HuH-7.5 (cell line): Measurements from ENCODE around the gene KRT4.
"Not testable (repeated sequence)": the region's sequence is repeated elsewhere in the genome, so short reads cannot be mapped to it uniquely, and the experiment has no call there.

ENCODE experiments used
- DNase-seq: peaks from one replicate; pipeline ENCODE4 v3.0.0; 2011; ENCODE audit warnings: low spot score

The KRT4 gene

DNA sequence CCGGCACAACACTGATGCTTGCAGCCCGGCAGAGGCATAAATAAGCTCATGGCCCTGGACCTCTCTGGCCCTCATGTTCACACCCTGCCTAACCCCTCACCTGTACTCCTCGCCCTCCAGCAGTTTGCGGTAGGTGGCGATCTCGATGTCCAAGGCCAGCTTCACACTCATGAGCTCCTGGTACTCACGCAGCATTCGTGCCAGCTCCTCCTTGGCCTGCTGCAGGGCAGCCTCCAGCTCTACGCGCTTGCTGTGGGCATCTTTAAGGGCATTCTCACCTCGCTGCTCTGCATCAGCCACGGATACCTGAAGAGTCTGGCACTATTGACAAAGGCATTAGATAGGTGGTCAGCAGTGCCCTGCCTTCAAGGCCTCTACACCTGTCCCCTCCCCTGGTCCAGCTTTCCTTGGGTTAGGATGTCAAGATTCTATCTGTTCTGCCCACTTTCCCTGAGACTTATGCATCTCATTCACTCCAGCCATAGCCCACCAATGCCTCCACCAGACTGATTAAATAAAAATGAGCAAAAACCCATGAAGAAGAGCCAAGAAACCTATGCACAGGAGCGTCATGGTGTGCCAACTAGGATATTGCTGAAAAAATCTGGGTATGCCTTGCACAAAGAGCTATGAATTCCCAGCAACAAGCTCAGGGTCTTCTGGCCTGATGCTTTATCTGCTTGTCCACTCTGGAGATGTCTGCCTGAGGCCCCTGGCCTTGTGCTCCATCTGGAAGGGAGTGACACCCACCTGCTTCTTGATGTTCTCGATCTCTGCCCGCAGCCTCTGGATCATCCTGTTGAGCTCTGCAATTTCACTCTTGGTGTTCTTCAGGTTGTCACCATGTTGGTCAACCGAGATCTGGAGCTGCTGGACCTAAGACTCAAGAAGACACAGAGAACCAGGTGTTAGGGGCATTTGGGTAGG, 6.1 kb downstream of the KRT4 start:
- DNase-seq, result no peak

DNA sequence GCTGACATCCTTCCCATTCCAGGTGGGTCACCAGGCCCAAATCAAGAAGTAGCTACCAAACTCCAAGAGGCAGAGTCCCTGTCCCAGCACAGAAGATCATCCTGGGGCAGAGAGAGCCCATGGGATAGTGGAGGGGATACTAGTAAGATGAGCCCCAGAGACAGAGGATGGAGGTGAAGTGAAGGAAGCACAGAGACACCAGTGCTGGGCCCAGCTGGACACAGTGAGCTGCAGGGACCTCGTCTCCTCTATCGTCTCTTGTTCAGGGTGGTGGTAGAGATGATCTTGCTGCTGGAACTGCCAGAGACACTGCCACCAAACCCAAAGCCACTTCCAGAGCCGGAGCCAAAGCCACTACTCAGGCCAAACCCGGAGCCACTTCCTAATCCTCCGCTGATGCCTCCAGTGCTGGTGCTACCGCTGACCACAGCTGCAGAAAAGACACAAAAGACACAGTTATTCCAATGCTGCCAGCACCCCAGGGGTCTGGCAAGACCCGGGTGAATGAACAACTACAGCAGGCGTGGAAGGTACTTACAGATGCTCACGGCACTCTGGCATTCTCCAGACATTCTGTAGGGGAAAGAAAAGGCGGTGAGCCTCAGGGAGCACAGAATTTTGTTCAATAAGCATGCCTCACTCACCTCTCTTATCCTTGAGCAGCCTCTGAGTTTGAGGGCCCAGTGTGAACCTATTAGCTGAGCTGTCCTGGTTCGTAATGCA, 6.9 kb downstream of the KRT4 start:
- no peak for DNase-seq

DNA sequence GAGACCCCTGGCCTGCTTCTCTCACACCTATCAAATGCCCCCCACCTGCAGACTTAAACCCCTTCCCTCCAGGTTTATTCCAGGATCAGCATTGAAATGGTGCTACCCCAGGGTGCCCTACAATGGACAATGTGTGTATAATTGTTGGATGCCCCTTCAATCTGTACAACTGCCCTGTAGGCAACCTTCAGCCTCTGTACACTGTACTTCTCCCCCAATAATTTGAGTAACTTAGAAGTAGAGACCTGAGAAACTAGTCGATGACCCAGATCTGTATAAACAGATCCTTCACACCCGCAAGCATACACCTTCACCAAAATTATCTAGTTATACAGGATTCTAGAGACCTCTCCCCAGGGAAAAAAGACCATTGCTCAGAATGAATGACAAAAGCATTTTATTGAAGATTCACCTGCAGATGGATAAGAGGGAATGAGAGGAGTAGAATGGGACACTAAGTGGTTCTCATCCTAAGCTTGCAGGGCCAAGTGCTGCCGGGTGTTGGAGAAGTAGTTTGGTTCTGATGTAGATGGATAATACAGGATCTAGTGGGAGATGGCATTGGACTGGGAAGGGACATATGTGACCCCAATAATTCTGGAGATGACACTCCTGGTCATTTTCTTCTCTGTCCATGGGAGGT, 7.6 kb downstream of the KRT4 start:
- no peak for DNase-seq

DNA sequence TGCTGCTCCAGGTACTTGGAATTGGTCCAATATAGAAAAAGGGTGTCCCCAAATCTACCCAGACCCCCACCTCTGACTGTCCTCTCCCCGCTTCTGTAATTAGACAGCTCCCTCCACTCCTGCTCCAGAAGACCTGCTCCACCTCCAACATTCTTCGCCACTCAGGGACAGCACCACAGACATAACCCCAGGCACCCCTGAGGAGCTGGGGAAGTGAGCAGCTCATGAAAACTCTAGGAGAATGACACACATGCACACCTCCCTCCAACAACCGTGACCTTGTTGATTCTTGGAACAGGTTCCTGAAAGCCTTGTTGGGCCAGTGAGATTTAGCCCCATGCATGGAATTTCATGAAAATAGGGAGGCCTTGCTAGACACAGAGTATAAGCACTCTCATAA, 8.2 kb downstream of the KRT4 start:
- no peak for DNase-seq

DNA sequence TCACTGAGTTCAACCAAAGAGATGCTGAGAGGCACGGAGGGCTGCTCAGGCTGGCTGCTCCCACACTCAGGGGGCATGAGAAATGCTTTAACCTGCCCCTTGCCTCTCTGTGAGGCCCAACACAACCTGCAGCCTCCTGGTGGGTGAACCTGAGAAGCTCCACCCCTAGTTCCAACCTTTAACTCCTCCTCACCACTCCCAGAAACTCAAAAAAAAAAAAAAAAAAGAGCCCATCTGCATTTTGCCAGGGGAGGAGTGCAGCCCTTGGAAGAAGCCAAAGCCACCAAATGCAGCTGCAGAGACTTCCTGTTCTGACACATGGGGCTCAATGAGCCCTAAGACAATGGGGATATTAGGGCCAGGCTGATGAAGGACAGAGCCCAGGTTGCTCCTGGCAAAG, 8.9 kb downstream of the KRT4 start:
- DNase-seq, result no peak

DNA sequence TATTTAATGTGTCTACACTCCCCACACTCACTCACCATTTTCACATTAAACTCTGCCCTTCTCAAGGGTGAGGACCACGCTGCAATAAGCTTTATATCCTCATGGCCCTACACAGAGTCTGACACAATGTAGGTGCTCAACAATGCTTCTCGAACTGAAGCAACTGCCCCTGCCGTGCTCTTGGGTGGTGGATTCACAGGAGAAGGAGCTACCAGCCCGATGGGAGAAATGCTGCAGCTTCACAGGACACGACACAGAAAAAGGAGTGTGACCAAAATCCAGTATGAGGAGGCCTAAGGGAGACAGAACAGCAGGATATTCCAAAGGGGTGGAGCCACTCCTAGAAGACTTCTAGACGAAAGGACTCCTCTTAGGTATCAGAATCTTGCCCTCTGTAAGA, 11.5 kb downstream of the KRT4 start:
- DNase-seq, result no peak

- DNase-seq, result no peak
Measured at GRCh38 chr12:52801773-52802172, 12.1 kb downstream of the KRT4 start.

- DNase-seq, result no peak
Measured at GRCh38 chr12:52800259-52800917, 13.5 kb downstream of the KRT4 start.

GRCh38 chr12:52799505-52800211, 14.3 kb downstream of the KRT4 start:
- no peak for DNase-seq

- no peak for DNase-seq
Measured at GRCh38 chr12:52798671-52799504, 15.0 kb downstream of the KRT4 start.

DNA sequence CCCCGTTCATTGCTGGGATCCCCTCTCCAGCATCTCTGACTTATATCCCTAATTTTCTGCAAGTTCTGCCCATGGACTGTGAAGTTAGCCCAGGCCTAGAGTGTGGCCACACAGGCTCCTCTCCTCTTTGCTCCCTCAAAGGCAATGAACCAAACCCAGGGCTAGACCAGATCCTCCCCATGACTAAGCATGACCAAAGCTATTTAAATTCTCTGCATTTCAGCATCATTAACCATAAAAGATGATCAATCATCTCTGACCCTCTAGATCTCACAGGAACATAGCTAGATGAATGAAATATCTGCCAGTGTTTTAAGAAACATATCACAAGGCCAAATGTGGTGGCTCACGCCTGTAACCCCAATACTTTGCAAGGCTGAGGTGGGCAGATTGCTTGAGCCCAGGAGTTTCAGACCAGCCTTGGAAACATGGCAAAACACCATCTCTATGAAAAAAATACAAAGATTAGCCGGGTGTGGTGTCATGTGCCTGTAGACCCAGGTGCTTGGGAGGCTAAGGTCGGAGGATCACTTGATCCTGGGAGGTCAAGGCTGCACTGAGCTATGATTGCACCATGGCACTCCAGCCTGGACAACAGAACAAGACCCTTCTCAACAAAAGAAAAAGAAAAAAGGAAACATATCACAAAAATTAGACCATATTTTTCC, 15.8 kb downstream of the KRT4 start:
- DNase-seq, result no peak

GRCh38 chr12:52797529-52797894, 16.4 kb downstream of the KRT4 start:
- DNase-seq, result no peak

DNA sequence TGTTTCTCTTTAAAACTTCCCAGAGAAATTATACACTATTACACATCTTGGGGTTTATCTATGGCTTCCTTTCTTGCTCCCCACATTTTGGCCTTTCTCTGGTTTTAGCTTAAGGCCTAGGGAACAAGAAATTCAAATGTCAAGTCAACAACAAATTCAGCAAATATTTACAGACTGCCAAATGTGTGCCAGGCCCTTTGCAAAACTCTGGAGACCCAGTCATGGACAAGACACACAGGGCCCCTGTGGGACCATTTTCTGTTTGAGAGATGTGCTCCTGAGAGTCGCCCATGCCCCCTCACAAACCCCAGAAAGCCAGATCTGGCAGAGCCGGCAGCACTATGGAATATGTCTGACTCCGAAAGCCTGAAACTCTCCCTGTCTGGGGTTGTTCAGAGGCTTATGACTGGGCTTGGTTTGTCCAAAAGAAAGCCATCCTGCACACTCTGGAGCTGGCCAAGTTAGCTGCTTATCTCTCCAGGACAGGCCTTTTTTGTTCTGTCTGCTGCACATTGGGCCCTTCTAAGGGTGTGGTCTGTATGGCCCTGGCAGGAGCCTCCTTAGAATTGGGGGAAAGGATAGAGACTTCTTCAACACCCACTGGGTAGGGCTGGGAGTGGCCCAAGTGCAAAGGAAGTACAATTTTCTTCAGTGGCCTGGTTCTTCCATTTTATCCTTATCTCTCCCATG, 16.9 kb downstream of the KRT4 start:
- DNase-seq, result no peak

DNA sequence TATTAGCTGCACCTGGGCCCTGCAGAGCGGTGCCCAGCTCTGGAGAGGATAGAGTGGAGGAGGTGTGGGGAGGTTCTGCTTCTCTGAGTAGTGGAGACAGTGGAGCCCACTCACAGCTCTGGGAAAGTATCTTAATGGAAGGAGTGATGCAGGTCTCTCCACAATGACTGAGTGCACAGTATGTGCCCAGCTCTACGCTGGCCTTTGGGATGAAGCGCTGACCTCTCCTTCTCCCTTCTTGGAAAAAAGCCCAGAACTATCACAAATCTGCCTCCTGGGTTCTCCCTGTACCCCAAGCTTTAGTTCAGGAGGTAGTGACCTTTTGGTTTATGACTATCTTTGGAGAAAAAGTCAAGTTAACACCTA, 17.5 kb downstream of the KRT4 start:
- no peak for DNase-seq

DNA sequence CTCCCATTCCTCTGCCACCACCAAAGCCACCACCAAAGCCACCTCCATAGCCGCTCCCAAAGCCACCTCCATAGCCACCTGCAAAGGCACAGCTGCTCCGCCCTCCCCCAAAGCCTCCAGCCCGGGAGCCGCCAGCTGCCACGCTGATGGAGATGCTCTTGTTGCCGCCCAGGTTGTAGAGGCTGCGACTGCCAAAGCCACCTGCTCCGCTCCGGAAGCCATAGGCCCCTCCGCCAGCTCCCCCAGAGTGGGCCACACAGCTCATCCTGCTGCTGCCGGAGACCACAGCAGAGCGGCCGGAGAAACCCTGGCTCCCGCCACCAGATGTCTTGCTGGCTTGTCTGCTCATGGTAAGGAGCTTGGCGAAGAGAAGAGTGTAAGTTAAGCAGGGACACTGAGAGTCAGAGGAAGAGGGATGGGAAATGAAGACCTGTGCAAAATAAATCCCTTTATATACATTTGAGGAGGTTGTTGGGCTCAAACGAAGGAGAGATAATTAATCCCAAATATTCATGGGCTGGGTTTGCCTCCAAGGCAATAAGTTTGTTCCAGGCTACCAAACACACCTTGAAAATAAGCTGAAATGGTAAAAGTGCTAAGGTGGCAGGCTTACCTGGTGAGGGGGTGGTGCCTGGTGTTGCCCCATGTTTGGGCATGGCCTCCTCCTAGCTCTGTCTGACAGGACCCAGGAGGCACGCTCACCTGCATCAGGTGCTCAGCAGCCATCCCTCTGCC, 18.1 kb downstream of the KRT4 start, which contains the start of gene KRT3:
TSS of gene KRT3 (minus strand) at position 424 of the 735 bp plus-strand sequence. CDS start at position 349, 75 bp downstream.
- DNase-seq, result no peak

DNA sequence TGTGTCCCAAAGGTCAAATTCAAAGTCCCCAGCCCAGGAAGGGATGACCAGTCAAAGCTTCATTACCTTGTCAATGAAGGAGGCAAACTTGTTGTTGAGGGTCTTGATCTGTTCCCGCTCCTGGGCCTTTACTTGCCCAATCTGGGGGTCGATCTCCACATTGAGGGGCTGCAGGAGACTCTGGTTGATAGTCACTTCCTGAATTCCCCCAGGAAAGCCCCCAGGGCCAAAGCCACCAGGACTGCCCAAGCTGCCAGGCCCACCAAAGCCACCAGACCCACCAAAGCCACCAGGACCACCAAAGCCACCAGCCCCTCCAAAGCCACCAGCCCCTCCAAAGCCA, 18.6 kb downstream of the KRT4 start:
- DNase-seq, result not testable (repeated sequence)

GRCh38 chr12:52794479-52795331, 19.2 kb downstream of the KRT4 start:
- no peak for DNase-seq
